K562 (cell line): ENCODE data around the gene SOBP. TPM values are rescaled to one million over a fixed set of nuclear protein-coding genes. Genes with fewer than 3 reads are reported as not detected.

Source experiments
- ATAC-seq: fragments of 200-7000 bp; cut with Tn5 transposase; 3 replicates; pipeline ENCODE4 v1.9.1; 2020; ENCODE audit warnings: moderate library complexity
- BruUV-seq: library from RNA; stranded (reverse); fragments of 400-500 nt; replicated peaks from 2 replicates; lab custom pipeline; 2021; lab: Mats Ljungman, UMichigan
- CTCF ChIA-PET: fragments of 300-600 bp; formaldehyde crosslinking; extraction: SDS; loops from one replicate; lab custom pipeline; 2021; ENCODE audit warnings: low intra/inter-chr PET ratio; lab: Yijun Ruan, JAX
- POLR2A ChIA-PET: fragments of 300-600, 350-650 bp; sonication (Branson Sonifier 250); formaldehyde crosslinking; extraction: SDS; loops from one replicate; lab custom pipeline; 2021; ENCODE audit warnings: antibody characterized with exemption, inconsistent platforms; lab: Yijun Ruan, JAX
- DNase-seq, 4 experiments: peaks; one replicate each; pipeline versions ENCODE4 v3.0.0 to v3.0.0-alpha.2; 2011 to 2018; ENCODE audit warnings: low spot score in 3 of 4, mixed read lengths in 3 of 4; ENCODE audit errors: extremely low read depth in 1 of 4
- FAIRE-seq: peaks from 2 replicates; lab custom pipeline; 2011; peaks lifted over from hg19 to GRCh38; lab: Jason Lieb, UNC
- H2AFZ ChIP-seq: 2 replicates; pipeline ENCODE4 v1.6.0; 2011; ENCODE audit warnings: low read depth, low read length, control low read depth, inconsistent platforms
- H3K27ac ChIP-seq: fragments of 200-600 bp; 3 replicates; pipeline ENCODE4 v1.8.0; 2011; ENCODE audit warnings: low read depth, mild to moderate bottlenecking, control low read depth, inconsistent platforms, low read length, moderate library complexity, mixed read lengths; ENCODE audit errors: extremely low read depth
- H3K27me3 ChIP-seq, 2 experiments: fragments of 300-600 bp in 1 of 2; 2 replicates in 1 of 2; 3 replicates in 1 of 2; pipeline versions ENCODE4 v1.6.0 to v1.8.0; 2011; ENCODE audit warnings: inconsistent platforms in 2 of 2, low read length in 2 of 2, mild to moderate bottlenecking in 1 of 2, mixed read lengths in 1 of 2, moderate library complexity in 1 of 2; ENCODE audit not compliant: control insufficient read depth in 2 of 2, insufficient read depth in 2 of 2
- H3K36me3 ChIP-seq: fragments of 300-600 bp; 3 replicates; pipeline ENCODE4 v1.8.0; 2011; ENCODE audit warnings: mild to moderate bottlenecking, low read length, inconsistent platforms; ENCODE audit not compliant: control insufficient read depth, insufficient read depth
- H3K4me1 ChIP-seq, 2 experiments: fragments of 200-600 bp in 1 of 2; replicated peaks in 1 of 2; 2 replicates in 1 of 2; 3 replicates in 1 of 2; pipeline versions ENCODE4 v1.5.1 to v1.8.0; 2011; ENCODE audit warnings: inconsistent platforms in 2 of 2, low read length in 2 of 2, mild to moderate bottlenecking in 1 of 2, mixed read lengths in 1 of 2, moderate library complexity in 1 of 2; ENCODE audit not compliant: control insufficient read depth in 2 of 2, insufficient read depth in 2 of 2
- H3K4me2 ChIP-seq: 2 replicates; pipeline ENCODE4 v1.6.1; 2011; ENCODE audit warnings: low read length, control low read depth, inconsistent platforms, mixed read lengths; ENCODE audit not compliant: insufficient read depth
- H3K4me3 ChIP-seq: fragments of 200-600 bp; sonication (generic), shearing (Covaris generic); 2 replicates; pipeline ENCODE4 v1.5.1; 2016; ENCODE audit warnings: control low read depth, inconsistent platforms
- H3K79me2 ChIP-seq: fragments of 200-600 bp; 3 replicates; pipeline ENCODE4 v1.8.0; 2011; ENCODE audit warnings: low read length, inconsistent platforms; ENCODE audit not compliant: control insufficient read depth, insufficient read depth
- H3K9ac ChIP-seq, 2 experiments: 2 replicates each; pipeline versions ENCODE4 v1.6.0 to v1.6.1; 2011; ENCODE audit warnings: low read depth in 2 of 2, low read length in 2 of 2, control low read depth in 1 of 2, inconsistent platforms in 1 of 2, mild to moderate bottlenecking in 1 of 2, mixed read lengths in 1 of 2; ENCODE audit not compliant: insufficient read depth in 1 of 2
- H3K9me1 ChIP-seq: one replicate; pipeline ENCODE4 v1.6.0; 2011; ENCODE audit warnings: inconsistent platforms, mild to moderate bottlenecking, low read length, moderate library complexity; ENCODE audit not compliant: control insufficient read depth, insufficient read depth
- H3K9me3 ChIP-seq: replicated peaks from 2 replicates; pipeline ENCODE4 v1.5.1; 2011; ENCODE audit warnings: low read depth, low read length, inconsistent platforms; ENCODE audit not compliant: control insufficient read depth, insufficient read depth
- H4K20me1 ChIP-seq: replicated peaks from 2 replicates; pipeline ENCODE4 v1.6.1; 2011; ENCODE audit warnings: low read length, inconsistent platforms, mixed read lengths; ENCODE audit not compliant: control insufficient read depth, insufficient read depth
- C11orf30 ChIP-seq: fragments of 450-650 bp; IDR thresholded peaks from 2 replicates; pipeline ENCODE4 v1.6.1; 2016; ENCODE audit warnings: low read depth, mild to moderate bottlenecking
- CTCFL ChIP-seq: IDR thresholded peaks from 2 replicates; pipeline ENCODE4 v1.6.1; 2011; ENCODE audit warnings: borderline replicate concordance, low read depth, mild to moderate bottlenecking, moderate library complexity, low read length; ENCODE audit not compliant: insufficient read depth, poor library complexity, severe bottlenecking
- L3MBTL2 ChIP-seq: fragments of 450-650 bp; IDR thresholded peaks from 2 replicates; pipeline ENCODE4 v1.6.1; 2016; ENCODE audit warnings: mild to moderate bottlenecking, moderate library complexity
- MGA ChIP-seq: fragments of 450-650 bp; IDR thresholded peaks from 2 replicates; pipeline ENCODE4 v1.6.1; 2016; ENCODE audit warnings: mild to moderate bottlenecking, moderate library complexity
- ZNF134 ChIP-seq: fragments of 250-450 bp; sonication (Bioruptor Pico); conservative IDR thresholded peaks from 2 replicates; pipeline ENCODE4 v1.4.0; 2020
- ZNF449 ChIP-seq: fragments of 250-450 bp; sonication (Bioruptor Pico); IDR thresholded peaks from 2 replicates; pipeline ENCODE4 v1.8.0; 2022; ENCODE audit warnings: moderate library complexity, mild to moderate bottlenecking, inconsistent platforms
- WGBS: fragments of 100-300 bp; shearing (Covaris generic); methylation state at CpG from one replicate; pipeline ENCODE4 v1.1.6; 2016; ENCODE audit warnings: low coverage, mixed read lengths; ENCODE audit not compliant: insufficient coverage; ENCODE audit errors: missing lambda C conversion rate; 5-methylcytosine and 5-hydroxymethylcytosine counted together
- in situ Hi-C: fragments of 300-500 bp; cut with MboI; formaldehyde crosslinking; loops from 4 replicates; pipeline ENCODE4 v1.15.0; 2018; ENCODE audit warnings: inconsistent platforms, mixed read lengths
- intact Hi-C: fragments of 100-400 bp; cut with micrococcal nuclease; formaldehyde crosslinking; loops from 2 replicates; pipeline ENCODE4 v1.14.2; 2022
- polyA plus RNA-seq, 8 experiments: library from polyadenylated mRNA; depleted of rRNA in 4 of 8; stranded (reverse) in 5 of 8; unstranded in 3 of 8; fragments of >200 nt; fragmentation: Nextera tagmentation in 2 of 8; fragmentation: Illumina TruSeq in 1 of 8; extraction: Ambion mirVana in 2 of 8; extraction: Trizol in 1 of 8; gene quantifications; 2 replicates each; pipeline versions ENCODE4 v1.2.1 to v1.2.3, GENCODE V29; 2011 to 2014; ENCODE audit warnings: inconsistent platforms in 1 of 8, missing spikeins in 1 of 8
- total RNA-seq, 7 experiments: library from RNA; depleted of rRNA in 6 of 7; stranded (reverse); fragments of >200 nt in 6 of 7; fragmentation: Illumina TruSeq in 2 of 7; extraction: Trizol in 2 of 7; gene quantifications; 2 replicates each; pipeline versions ENCODE4 v1.2.1 to v1.2.3, GENCODE V29; 2011 to 2021; ENCODE audit warnings: low replicate concordance in 1 of 7

SOBP gene
- total and polyA plus RNA-seq, 9 of the 15 experiments (the other 6 are each of a cell fraction or from before 2014, with no cell fraction given), result 0.16 TPM; not detected in 8

- H3K4me3 ChIP-seq, result no peak overlapping the region
- no peaks in the 10 kb centered on the region for H3K36me3 ChIP-seq
- ATAC-seq (no peak), FAIRE-seq (no peak), DNase-seq (no peak)
- BruUV-seq, result no TSS peak
- H3K27me3 ChIP-seq, result peaks cover 17 to 58% of the 10 kb centered on the region in 2 experiments; a peak in 4 of 5 replicates
- ChIA-PET POLR2A (interaction anchor here (0.6 kb wide), 1 partner anchor 353 kb away, joined by 3 read pairs; no protein-coding TSS in a partner anchor), CTCF (no interaction called here)
- in situ Hi-C loops, result no loop called here
- no peaks in the 10 kb centered on the region for H3K9me1 ChIP-seq
- H3K27ac ChIP-seq, result no peak overlapping the region
- H3K79me2 ChIP-seq, result no peaks in the 10 kb centered on the region
- WGBS, result no CpG with 5 or more reads among the region's 2 CpGs
- no peaks in the 10 kb centered on the region; the same call in 1 of the 2 replicates for H4K20me1 ChIP-seq
- H3K9me3 ChIP-seq, result no peaks in the 10 kb centered on the region
- H3K4me2 ChIP-seq, result no peak overlapping the region
- no peak overlapping the region for H2AFZ ChIP-seq
- no peak overlapping the region for H3K9ac ChIP-seq
- no peaks in the 10 kb centered on the region; a peak in 1 of 5 replicates for H3K4me1 ChIP-seq
- intact Hi-C loops, result no loop called here
- TF ChIP-seq MGA (no peak), ZNF449 (CRISPR knock-in tag) (no peak), C11orf30 (no peak), ZNF134 (CRISPR knock-in tag) (no peak), CTCFL (no peak), L3MBTL2 (no peak)
Observed at GRCh38 chr6:107695061-107695720, 205.3 kb downstream of the SOBP start.
